SK-N-SH (cell line): ENCODE data around the gene CRELD2.

Experiments
- CTCF ChIP-seq: fragments of 200-600 bp; sonication (generic); IDR thresholded peaks from 2 replicates; pipeline ENCODE4 v1.6.1; 2017; ENCODE audit warnings: antibody characterized with exemption, mild to moderate bottlenecking, moderate library complexity
- MEF2A ChIP-seq: IDR thresholded peaks from 2 replicates; pipeline ENCODE4 v1.4.0; 2012; ENCODE audit warnings: low read depth, borderline replicate concordance

GRCh38 chr22:49887702-49888101, 30.7 kb upstream of the CRELD2 start:
- no peak for TF ChIP-seq CTCF
- no peak for TF ChIP-seq MEF2A
